Left lung (tissue), 10 donors: Measurements from ENCODE around the gene SCAMP2. TPM values are rescaled to one million over a fixed set of nuclear protein-coding genes. Genes with fewer than 3 reads are reported as not detected.
A peak's percentile ranks its signal among the peaks of the same experiment; 100 is the strongest.

Source experiments
- ATAC-seq: fragments of 200-7000 bp; cut with Tn5 transposase; one replicate; pipeline ENCODE4 v1.9.1; 2020; ENCODE audit warnings: moderate library complexity
- DNase-seq, 4 donors: peaks; one replicate each; pipeline ENCODE4 v3.0.0-alpha.2; 2013 to 2020
- H3K27ac ChIP-seq, 2 donors: fragments of 200-600 bp; sonication (generic) in 1 of 2; one replicate each; pipeline versions ENCODE4 v1.5.0 to v1.8.0; 2020 to 2021
- H3K27me3 ChIP-seq, 2 donors: fragments of 200-600 bp; sonication (generic) in 1 of 2; one replicate each; pipeline versions ENCODE4 v1.5.0 to v1.8.0; 2020 to 2021
- H3K36me3 ChIP-seq, 2 donors: fragments of 200-600 bp; sonication (generic) in 1 of 2; one replicate each; pipeline versions ENCODE4 v1.5.0 to v1.8.0; 2020 to 2021
- H3K4me1 ChIP-seq, 2 donors: fragments of 200-600 bp; one replicate each; pipeline ENCODE4 v1.8.0; 2021
- H3K4me3 ChIP-seq, 2 donors: fragments of 200-600 bp; sonication (generic) in 1 of 2; one replicate each; pipeline versions ENCODE4 v1.5.0 to v1.8.0; 2020 to 2021; ENCODE audit warnings: mild to moderate bottlenecking in 1 of 2
- H3K9me3 ChIP-seq, 2 donors: fragments of 200-600 bp; sonication (generic) in 1 of 2; one replicate each; pipeline versions ENCODE4 v1.5.0 to v1.8.0; 2020 to 2021
- intact Hi-C, 2 donors: fragments of 100-400 bp; cut with DNase I; formaldehyde crosslinking; loops; one replicate each; pipeline versions ENCODE4 v1.11.2 to v1.14.2; 2022
- polyA plus RNA-seq, 6 donors: library from polyadenylated mRNA; unstranded; fragments of 120-200 nt; gene quantifications; one replicate each; pipeline ENCODE4 v1.2.1, GENCODE V29; 2013; ENCODE audit not compliant: insufficient read length in 6 of 6
- total RNA-seq, 2 donors: library from RNA; stranded (reverse); fragmentation: NEBNext Ultra II Directional; extraction: Animal tissue kit (Norgen Biotek cat#: 25700); gene quantifications; one replicate each; pipeline ENCODE4 v1.2.1, GENCODE V29; 2021
- TF ChIP-seq, protein P1 (sequence below), 2 donors: fragments of 200-600 bp; sonication (generic) in 1 of 2; IDR thresholded peaks; one replicate each; pipeline versions ENCODE4 v1.5.0 to v1.8.0; 2021; ENCODE audit warnings: antibody characterized with exemption in 2 of 2
- donor health status: DM: no; HTN: yes; CAD: no.
- donor health status: DM: no; HTN: no; CAD: no.

The SCAMP2 gene
- total and polyA plus RNA-seq, 8 donors, result 42.8 to 138 (median 48.0) TPM

DNA sequence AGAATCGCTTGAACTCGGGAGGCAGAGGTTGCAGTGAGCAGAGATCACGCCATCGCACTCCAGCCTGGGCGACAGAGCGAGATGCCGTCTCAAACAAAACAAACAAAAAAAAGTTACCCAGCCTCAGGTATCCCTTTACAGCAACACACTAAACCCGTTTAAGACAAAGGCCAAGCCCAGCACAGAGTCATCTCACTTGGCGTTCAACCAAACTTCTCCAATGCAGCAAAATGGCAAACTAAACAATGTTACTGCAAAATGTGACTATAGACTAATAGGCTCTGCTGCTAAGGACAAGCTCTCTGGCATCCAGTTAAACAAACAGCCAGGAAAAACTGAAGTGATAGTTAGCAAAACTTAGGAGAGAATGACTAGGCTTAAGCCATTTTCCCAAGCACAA lies 39.9 kb upstream of the SCAMP2 start:
- no peak overlapping the region for H3K4me3 ChIP-seq
- TF ChIP-seq, protein P1, sequence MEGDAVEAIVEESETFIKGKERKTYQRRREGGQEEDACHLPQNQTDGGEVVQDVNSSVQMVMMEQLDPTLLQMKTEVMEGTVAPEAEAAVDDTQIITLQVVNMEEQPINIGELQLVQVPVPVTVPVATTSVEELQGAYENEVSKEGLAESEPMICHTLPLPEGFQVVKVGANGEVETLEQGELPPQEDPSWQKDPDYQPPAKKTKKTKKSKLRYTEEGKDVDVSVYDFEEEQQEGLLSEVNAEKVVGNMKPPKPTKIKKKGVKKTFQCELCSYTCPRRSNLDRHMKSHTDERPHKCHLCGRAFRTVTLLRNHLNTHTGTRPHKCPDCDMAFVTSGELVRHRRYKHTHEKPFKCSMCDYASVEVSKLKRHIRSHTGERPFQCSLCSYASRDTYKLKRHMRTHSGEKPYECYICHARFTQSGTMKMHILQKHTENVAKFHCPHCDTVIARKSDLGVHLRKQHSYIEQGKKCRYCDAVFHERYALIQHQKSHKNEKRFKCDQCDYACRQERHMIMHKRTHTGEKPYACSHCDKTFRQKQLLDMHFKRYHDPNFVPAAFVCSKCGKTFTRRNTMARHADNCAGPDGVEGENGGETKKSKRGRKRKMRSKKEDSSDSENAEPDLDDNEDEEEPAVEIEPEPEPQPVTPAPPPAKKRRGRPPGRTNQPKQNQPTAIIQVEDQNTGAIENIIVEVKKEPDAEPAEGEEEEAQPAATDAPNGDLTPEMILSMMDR (IDR thresholded peaks at IDR 0.05), result no peak
- intact Hi-C loops, result no loop called here
- ATAC-seq (no peak), DNase-seq (no peak)
- H3K9me3 ChIP-seq, result no peaks in the 10 kb centered on the region
- no peaks in the 10 kb centered on the region for H3K4me1 ChIP-seq
- H3K27ac ChIP-seq, result no peak overlapping the region
- H3K36me3 ChIP-seq, result peaks cover 0 to 64% of the 10 kb centered on the region in 2 donors
- no peaks in the 10 kb centered on the region for H3K27me3 ChIP-seq

GRCh38 chr15:74908635-74909034 lies 35.5 kb upstream of the SCAMP2 start:
- peaks cover 0 to 32% of the 10 kb centered on the region in 2 donors for H3K36me3 ChIP-seq
- H3K27me3 ChIP-seq, result no peaks in the 10 kb centered on the region
- no peak for ATAC-seq
- intact Hi-C loops, result no loop called here
- no peaks in the 10 kb centered on the region for H3K9me3 ChIP-seq
- TF ChIP-seq, protein P1 (IDR thresholded peaks at IDR 0.05), result no peak
- no peak overlapping the region for H3K4me3 ChIP-seq
- H3K27ac ChIP-seq, result no peak overlapping the region
- peaks cover 13 to 29% of the 10 kb centered on the region in 2 donors for H3K4me1 ChIP-seq
- DNase-seq, result no peak

DNA sequence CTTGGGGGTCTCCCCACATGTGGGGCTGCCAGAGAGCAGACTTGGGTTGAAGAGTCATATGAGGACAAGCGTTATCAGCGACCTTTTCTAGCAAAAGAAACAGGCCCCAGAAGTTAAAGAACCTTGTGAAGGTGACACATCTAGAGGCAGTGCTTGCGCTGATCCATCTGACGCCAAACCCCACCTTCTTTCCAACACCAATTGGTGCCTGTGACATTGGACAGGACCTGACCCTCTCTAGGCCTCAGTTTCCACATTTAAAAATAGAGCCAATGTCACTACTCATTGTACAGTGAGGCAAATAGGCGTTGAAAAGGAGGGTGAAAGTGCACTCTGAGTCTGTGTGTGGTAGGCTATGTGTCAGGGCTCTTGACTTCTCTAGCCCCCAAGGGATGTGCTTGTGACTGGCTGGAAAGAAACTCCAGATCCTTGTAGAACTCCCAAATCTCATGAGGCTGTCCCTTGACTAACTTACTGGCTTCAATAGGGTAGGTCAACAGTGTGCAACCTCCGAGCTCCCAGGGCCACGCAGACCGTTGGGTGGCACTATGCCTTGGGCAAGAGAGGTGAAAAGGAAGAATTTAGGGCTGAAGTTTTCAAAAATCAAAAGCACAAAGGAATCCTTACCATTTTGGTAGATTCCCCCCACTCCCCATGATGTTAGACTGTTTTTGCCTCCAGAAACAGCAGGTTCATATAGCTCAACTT lies 34.2 kb upstream of the SCAMP2 start:
- Histone ChIP-seq H3K27ac (peak overlapping the region; percentile 90 to 95), H3K9me3 (no peaks in the 10 kb centered on the region), H3K4me1 (peaks cover 13 to 33% of the 10 kb centered on the region in 2 donors), H3K27me3 (no peaks in the 10 kb centered on the region), H3K4me3 (peak overlapping the region; percentile 66 to 97), H3K36me3 (peaks cover 0 to 33% of the 10 kb centered on the region in 2 donors)
- TF ChIP-seq, protein P1 (IDR thresholded peaks at IDR 0.05), result no peak
- DNase-seq, result no peak
- intact Hi-C loops, result no loop called here
- peak; percentile 12 for ATAC-seq

GRCh38 chr15:74906450-74907162 lies 33.4 kb upstream of the SCAMP2 start, which contains the start of gene FAM219B:
Gene FAM219B, minus strand, starts transcription at chr15:74906851. Its CDS starts 51 bp downstream, at chr15:74906800.
- H3K4me1 ChIP-seq, result peaks cover 13 to 40% of the 10 kb centered on the region in 2 donors
- ATAC-seq (peak; percentile 96), DNase-seq (peak; percentile 83 to 99 (median 94))
- peak within 1 kb of the TSS; percentile 66 to 97 for H3K4me3 ChIP-seq
- peak within 1 kb of the TSS; percentile 90 to 95 for H3K27ac ChIP-seq
- TF ChIP-seq, protein P1 (IDR thresholded peaks at IDR 0.05), result no peak
- H3K36me3 ChIP-seq, result peaks cover 0 to 34% of the 10 kb centered on the region in 2 donors
- no peaks in the 10 kb centered on the region for H3K27me3 ChIP-seq
- H3K9me3 ChIP-seq, result no peaks in the 10 kb centered on the region
- intact Hi-C loops, result no loop called here

GRCh38 chr15:74906067-74906449 lies 32.9 kb upstream of the SCAMP2 start:
- ATAC-seq (peak; percentile 59), DNase-seq (peak in 1 of 4 donors; percentile 58)
- no peaks in the 10 kb centered on the region for H3K9me3 ChIP-seq
- peaks cover 0 to 35% of the 10 kb centered on the region in 2 donors for H3K36me3 ChIP-seq
- H3K4me3 ChIP-seq, result peak overlapping the region; percentile 66 to 97
- intact Hi-C loops, result no loop called here
- TF ChIP-seq, protein P1 (IDR thresholded peaks at IDR 0.05), result no peak
- no peaks in the 10 kb centered on the region for H3K27me3 ChIP-seq
- peaks cover 17 to 45% of the 10 kb centered on the region in 2 donors for H3K4me1 ChIP-seq
- H3K27ac ChIP-seq, result peak overlapping the region; percentile 90 to 95
